Panc1 (cell line): ENCODE results near the gene RBM5.

Source experiments
- CTCF ChIP-seq: fragments of 450-650 bp; IDR thresholded peaks from 2 replicates; pipeline ENCODE4 v1.5.1; 2017; ENCODE audit warnings: mild to moderate bottlenecking
- POLR2AphosphoS5 ChIP-seq: IDR thresholded peaks from 2 replicates; pipeline ENCODE4 v1.6.1; 2012; ENCODE audit warnings: mild to moderate bottlenecking, low read depth, low read length, moderate library complexity
- SIN3A ChIP-seq: IDR thresholded peaks from 2 replicates; pipeline ENCODE4 v1.6.1; 2012; ENCODE audit warnings: low read depth, mild to moderate bottlenecking, low read length, moderate library complexity, borderline replicate concordance; ENCODE audit not compliant: insufficient read depth

GRCh38 chr3:50162034-50162883 lies 73.5 kb downstream of the RBM5 start:
- TF ChIP-seq SIN3A (no peak), CTCF (no peak), POLR2AphosphoS5 (no peak)
